LNCAP (cell line): ENCODE data around the gene ITPRID1.

Source experiments
- TF ChIP-seq, protein P1 (sequence below): fragments of 450-650 bp; IDR thresholded peaks from 2 replicates; pipeline ENCODE4 v1.5.1; 2017; ENCODE audit warnings: mild to moderate bottlenecking

ITPRID1 gene

DNA sequence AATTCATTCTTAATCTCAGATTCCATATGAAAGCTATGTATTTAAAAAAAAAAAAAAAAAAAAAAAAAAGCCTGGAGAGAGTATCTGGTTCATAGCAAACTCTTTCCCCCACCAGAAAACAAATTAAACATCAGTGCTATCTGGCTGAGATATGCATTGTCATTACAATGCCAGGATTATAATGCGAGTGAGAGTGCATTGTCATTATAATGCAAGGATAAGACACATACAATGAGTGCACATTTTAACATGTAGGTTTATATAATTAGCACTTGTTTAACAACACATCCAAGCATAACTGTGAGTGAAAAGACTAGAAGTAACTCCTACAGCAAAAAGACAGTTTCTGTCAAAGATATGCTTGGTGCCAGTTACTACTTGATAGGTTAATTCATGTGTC lies 48.1 kb downstream of the ITPRID1 start:
- TF ChIP-seq, protein P1, sequence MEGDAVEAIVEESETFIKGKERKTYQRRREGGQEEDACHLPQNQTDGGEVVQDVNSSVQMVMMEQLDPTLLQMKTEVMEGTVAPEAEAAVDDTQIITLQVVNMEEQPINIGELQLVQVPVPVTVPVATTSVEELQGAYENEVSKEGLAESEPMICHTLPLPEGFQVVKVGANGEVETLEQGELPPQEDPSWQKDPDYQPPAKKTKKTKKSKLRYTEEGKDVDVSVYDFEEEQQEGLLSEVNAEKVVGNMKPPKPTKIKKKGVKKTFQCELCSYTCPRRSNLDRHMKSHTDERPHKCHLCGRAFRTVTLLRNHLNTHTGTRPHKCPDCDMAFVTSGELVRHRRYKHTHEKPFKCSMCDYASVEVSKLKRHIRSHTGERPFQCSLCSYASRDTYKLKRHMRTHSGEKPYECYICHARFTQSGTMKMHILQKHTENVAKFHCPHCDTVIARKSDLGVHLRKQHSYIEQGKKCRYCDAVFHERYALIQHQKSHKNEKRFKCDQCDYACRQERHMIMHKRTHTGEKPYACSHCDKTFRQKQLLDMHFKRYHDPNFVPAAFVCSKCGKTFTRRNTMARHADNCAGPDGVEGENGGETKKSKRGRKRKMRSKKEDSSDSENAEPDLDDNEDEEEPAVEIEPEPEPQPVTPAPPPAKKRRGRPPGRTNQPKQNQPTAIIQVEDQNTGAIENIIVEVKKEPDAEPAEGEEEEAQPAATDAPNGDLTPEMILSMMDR = no peak

DNA sequence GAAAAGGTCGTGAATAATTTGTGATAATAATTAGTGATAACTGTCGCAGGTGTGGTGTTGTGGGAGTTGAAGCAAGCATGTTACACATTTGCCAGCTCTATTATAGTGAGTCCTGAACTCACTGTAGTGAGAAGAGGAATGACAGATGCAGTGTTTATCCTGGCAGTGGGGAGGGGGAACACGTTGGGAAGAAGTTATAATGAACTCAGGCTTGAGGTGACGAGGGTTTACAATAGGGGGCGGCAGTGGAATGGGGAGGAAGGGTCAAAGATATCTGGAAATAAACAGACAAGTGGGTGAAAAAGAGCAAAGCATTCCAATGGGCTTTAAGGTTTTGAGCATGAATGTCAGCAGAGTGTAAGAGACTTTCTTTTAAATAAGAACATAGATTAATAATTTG lies 49.6 kb downstream of the ITPRID1 start:
- TF ChIP-seq, protein P1 = no peak

DNA sequence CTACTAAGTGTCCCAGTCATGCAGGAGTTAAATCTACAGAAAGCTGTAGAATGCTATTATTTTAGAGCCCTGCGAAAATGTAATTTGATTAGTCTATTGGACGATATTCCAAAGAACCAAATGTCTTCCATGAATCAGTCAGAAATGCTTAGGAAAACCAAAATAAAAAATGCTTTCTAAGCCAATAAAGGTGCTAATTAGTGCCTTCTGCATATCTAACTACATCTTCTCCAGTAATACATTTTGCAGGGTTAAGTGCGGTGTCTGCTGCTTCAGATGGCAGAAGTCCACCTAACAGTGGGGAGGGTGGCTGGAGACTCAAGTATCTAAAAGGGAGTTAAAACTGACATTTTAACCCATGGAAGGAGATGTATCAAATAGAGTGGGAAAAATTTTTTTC lies 50.1 kb downstream of the ITPRID1 start:
- TF ChIP-seq, protein P1 = no peak

DNA sequence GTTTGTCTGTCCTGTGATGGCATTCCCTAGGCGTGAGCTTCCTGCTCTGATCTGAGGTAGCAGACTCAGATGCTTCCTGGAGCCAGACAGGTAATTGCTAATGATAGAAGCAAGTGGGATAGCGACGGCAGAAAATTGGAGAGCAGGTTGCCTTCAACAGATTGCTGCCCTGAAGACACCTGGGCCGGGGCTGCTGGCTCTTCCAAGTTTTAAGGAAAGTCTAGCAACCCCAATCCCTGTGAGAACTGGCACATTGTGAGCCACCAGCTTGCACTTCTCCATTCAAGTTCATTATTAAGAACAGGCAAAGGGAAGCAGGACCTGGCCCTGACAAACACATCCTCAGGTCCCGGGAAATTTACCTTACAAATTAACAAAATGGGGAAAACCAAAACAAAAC lies 50.8 kb downstream of the ITPRID1 start:
- TF ChIP-seq, protein P1 = no peak

DNA sequence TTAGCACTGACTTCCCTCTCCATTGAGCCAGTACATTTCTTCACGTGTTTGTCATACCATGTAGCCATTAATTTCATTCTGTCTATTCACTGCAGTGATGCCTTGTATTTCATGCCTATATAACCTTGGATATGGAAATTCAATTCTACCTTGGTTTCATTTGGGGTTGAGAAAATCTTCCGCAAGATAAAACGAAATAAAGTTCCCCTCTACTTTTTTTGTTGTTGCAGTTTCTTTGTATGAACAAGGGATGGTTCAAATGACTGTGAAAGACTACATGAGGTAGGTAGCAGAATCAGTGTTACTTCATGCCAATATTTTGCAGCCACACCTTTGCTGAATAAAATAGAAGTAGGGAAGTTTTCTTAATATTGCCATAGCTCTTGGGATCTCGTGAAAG lies 55.6 kb downstream of the ITPRID1 start:
- TF ChIP-seq, protein P1 = no peak

DNA sequence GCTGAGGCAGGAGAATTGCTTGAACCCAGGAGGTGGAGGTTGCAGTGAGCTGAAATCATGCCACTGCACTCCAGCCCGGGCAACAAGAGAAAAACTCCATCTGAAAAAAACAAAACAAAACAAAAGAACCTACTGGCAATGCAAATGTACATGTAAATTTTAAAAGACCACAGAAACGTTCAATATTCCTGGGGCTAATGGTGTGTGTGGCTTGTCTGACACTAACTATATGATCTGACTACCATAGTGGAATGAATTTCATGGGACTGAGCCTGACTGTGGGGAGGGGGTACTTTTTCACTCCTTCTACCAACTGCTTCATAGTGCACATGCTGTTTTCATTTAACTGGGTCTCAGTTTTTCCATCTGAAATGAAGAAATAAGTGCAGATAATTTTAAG lies 69.6 kb downstream of the ITPRID1 start:
- TF ChIP-seq, protein P1 = no peak

DNA sequence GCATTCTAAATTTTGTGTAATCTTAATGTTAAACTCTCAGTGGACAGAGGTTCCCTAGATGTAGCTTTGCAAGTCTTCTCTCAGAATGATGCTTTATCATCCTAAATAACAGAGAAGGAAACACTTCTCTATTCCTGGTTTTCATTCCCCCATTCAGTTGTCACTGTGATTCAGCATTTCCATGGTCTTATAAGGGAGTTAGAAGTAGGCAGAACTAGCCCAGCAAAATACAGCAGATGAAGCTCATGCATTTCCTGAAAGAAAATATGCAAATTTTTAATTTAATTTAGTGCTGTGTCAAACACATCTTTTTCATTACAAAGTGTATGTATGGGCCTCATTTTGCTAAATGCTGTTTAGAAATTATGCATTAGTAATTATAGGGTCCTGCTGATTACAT lies 70.1 kb downstream of the ITPRID1 start:
- TF ChIP-seq, protein P1 = no peak

DNA sequence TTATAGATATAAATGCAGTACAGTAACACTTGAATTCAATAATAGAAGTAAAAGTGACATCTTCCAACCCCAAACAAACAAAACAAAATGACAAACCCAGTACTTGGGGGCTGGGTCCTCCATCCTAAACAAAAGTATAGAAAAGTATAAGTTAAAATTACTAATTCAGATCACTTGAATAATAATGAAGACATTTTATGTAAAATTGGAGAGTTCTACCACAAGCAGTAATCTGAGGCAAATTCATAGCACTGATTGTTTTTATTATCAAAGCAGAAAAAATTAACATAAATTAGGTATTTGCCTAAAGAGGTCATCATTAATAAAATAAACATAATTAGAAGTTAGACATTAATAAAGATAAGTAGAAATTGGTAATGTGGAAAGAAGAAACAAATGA lies 81.5 kb downstream of the ITPRID1 start:
- TF ChIP-seq, protein P1 = no peak
